Embryonic facial prominence (tissue), 1 donor: ENCODE results near the gene RABAC1.
"Not testable (repeated sequence)": the region's sequence is repeated elsewhere in the genome, so short reads cannot be mapped to it uniquely, and the experiment has no call there.

ENCODE experiments used
- DNase-seq: peaks from one replicate; pipeline ENCODE4 v3.0.0-alpha.2; 2016; ENCODE audit errors: extremely low spot score

The RABAC1 gene

GRCh38 chr19:41959056-41960053 is at the start of gene RABAC1:
RABAC1 (minus strand) TSS chr19:41959321; CDS start chr19:41959292, 29 bp downstream.
- peak; percentile 93 for DNase-seq

- DNase-seq, result no peak
Measured at GRCh38 chr19:42006569-42006968, 47.4 kb upstream of the RABAC1 start.

- no peak for DNase-seq
Measured at GRCh38 chr19:42005504-42005903, 46.4 kb upstream of the RABAC1 start.

- DNase-seq, result no peak
Measured at GRCh38 chr19:42003506-42004294, 44.6 kb upstream of the RABAC1 start.

GRCh38 chr19:41999878-42000208 is 40.7 kb upstream of the RABAC1 start:
- no peak for DNase-seq

GRCh38 chr19:41999071-41999877 is 40.2 kb upstream of the RABAC1 start:
- DNase-seq, result no peak

GRCh38 chr19:41998246-41999020 is 39.3 kb upstream of the RABAC1 start:
- DNase-seq, result no peak

- DNase-seq, result no peak
Measured at GRCh38 chr19:41997851-41998229, 38.7 kb upstream of the RABAC1 start.

GRCh38 chr19:41997121-41997850 is 38.2 kb upstream of the RABAC1 start:
- DNase-seq, result no peak

- DNase-seq, result no peak
Measured at GRCh38 chr19:41995959-41996797, 37.1 kb upstream of the RABAC1 start.

GRCh38 chr19:41994994-41995958 is 36.2 kb upstream of the RABAC1 start:
- no peak for DNase-seq

GRCh38 chr19:41994521-41994971 is 35.4 kb upstream of the RABAC1 start:
- DNase-seq, result no peak

- DNase-seq, result no peak
Measured at GRCh38 chr19:41993612-41994483, 34.7 kb upstream of the RABAC1 start, which contains the start of gene ATP1A3. ATP1A3 (minus strand) TSS chr19:41994230; CDS start chr19:41994076, 154 bp downstream.

- not testable (repeated sequence) for DNase-seq
Measured at GRCh38 chr19:41991925-41992569, 32.9 kb upstream of the RABAC1 start.

- DNase-seq, result no peak
Measured at GRCh38 chr19:41991025-41991424, 31.9 kb upstream of the RABAC1 start.

GRCh38 chr19:41990615-41991014 is 31.5 kb upstream of the RABAC1 start:
- no peak for DNase-seq

- DNase-seq, result no peak
Measured at GRCh38 chr19:41990028-41990427, 30.9 kb upstream of the RABAC1 start.
